ENCODE data around the gene KRT39. TPM values are rescaled to one million over a fixed set of nuclear protein-coding genes. Genes with fewer than 3 reads are reported as not detected.

KRT39 gene
- polyA plus RNA-seq, 1 donor, result not detected

- Histone ChIP-seq H3K27ac (ENCODE audit: low read length) (no peak overlapping the region), H3K36me3 (ENCODE audit: control insufficient read depth, insufficient read depth, low read length) (no peaks in the 10 kb centered on the region), H3K4me3 (ENCODE audit: low read length) (no peak overlapping the region), H3K9me3 (ENCODE audit: control insufficient read depth, low read depth, low read length) (no peaks in the 10 kb centered on the region), H3K4me1 (ENCODE audit: control insufficient read depth, insufficient read depth, low read length) (no peaks in the 10 kb centered on the region), H3K27me3 (ENCODE audit: control insufficient read depth, insufficient read depth, low read length) (no peaks in the 10 kb centered on the region)
- no peak for DNase-seq
- WGBS (ENCODE audit: insufficient coverage, low lambda C conversion rate), result 79% methylated on average over 5 of the region's 10 CpGs
Observed at GRCh38 chr17:40960144-40960543, 6.6 kb downstream of the KRT39 start.

GRCh38 chr17:40958086-40958953 is 8.4 kb downstream of the KRT39 start:
- no peak for DNase-seq
- no peaks in the 10 kb centered on the region for H3K36me3 ChIP-seq (ENCODE audit: control insufficient read depth, insufficient read depth, low read length)
- no peak overlapping the region for H3K27ac ChIP-seq (ENCODE audit: low read length)
- no CpG with 5 or more reads among the region's 12 CpGs for WGBS (ENCODE audit: insufficient coverage, low lambda C conversion rate)
- H3K27me3 ChIP-seq (ENCODE audit: control insufficient read depth, insufficient read depth, low read length), result no peaks in the 10 kb centered on the region
- no peaks in the 10 kb centered on the region for H3K9me3 ChIP-seq (ENCODE audit: control insufficient read depth, low read depth, low read length)
- no peaks in the 10 kb centered on the region for H3K4me1 ChIP-seq (ENCODE audit: control insufficient read depth, insufficient read depth, low read length)
- H3K4me3 ChIP-seq (ENCODE audit: low read length), result no peak overlapping the region

- 36% methylated on average over 3 of the region's 8 CpGs for WGBS (ENCODE audit: insufficient coverage, low lambda C conversion rate)
- peak in 1 of 2 donors; percentile 46 for DNase-seq
- Histone ChIP-seq H3K4me3 (ENCODE audit: low read length) (no peak overlapping the region), H3K36me3 (ENCODE audit: control insufficient read depth, insufficient read depth, low read length) (no peaks in the 10 kb centered on the region), H3K27me3 (ENCODE audit: control insufficient read depth, insufficient read depth, low read length) (no peaks in the 10 kb centered on the region), H3K27ac (ENCODE audit: low read length) (no peak overlapping the region), H3K9me3 (ENCODE audit: control insufficient read depth, low read depth, low read length) (no peaks in the 10 kb centered on the region), H3K4me1 (ENCODE audit: control insufficient read depth, insufficient read depth, low read length) (no peaks in the 10 kb centered on the region)
Observed at GRCh38 chr17:40956401-40957254, 10.1 kb downstream of the KRT39 start.

- Histone ChIP-seq H3K36me3 (ENCODE audit: control insufficient read depth, insufficient read depth, low read length) (no peaks in the 10 kb centered on the region), H3K4me3 (ENCODE audit: low read length) (no peak overlapping the region), H3K27ac (ENCODE audit: low read length) (no peak overlapping the region), H3K27me3 (ENCODE audit: control insufficient read depth, insufficient read depth, low read length) (peaks cover 4% of the 10 kb centered on the region), H3K4me1 (ENCODE audit: control insufficient read depth, insufficient read depth, low read length) (peaks cover 8% of the 10 kb centered on the region), H3K9me3 (ENCODE audit: control insufficient read depth, low read depth, low read length) (no peaks in the 10 kb centered on the region)
- 86% methylated on average over 1 of the region's 2 CpGs for WGBS (ENCODE audit: insufficient coverage, low lambda C conversion rate)
- no peak for DNase-seq
Observed at GRCh38 chr17:40953881-40954280, 12.9 kb downstream of the KRT39 start.

GRCh38 chr17:40952661-40953060 is 14.1 kb downstream of the KRT39 start:
- Histone ChIP-seq H3K27me3 (ENCODE audit: control insufficient read depth, insufficient read depth, low read length) (peaks cover 4% of the 10 kb centered on the region), H3K4me3 (ENCODE audit: low read length) (no peak overlapping the region), H3K27ac (ENCODE audit: low read length) (no peak overlapping the region), H3K36me3 (ENCODE audit: control insufficient read depth, insufficient read depth, low read length) (no peaks in the 10 kb centered on the region), H3K9me3 (ENCODE audit: control insufficient read depth, low read depth, low read length) (no peaks in the 10 kb centered on the region), H3K4me1 (ENCODE audit: control insufficient read depth, insufficient read depth, low read length) (peaks cover 9% of the 10 kb centered on the region)
- no CpG with 5 or more reads among the region's 1 CpG for WGBS (ENCODE audit: insufficient coverage, low lambda C conversion rate)
- DNase-seq, result no peak

GRCh38 chr17:40952154-40952553 is 14.6 kb downstream of the KRT39 start:
- no CpG with 5 or more reads among the region's 2 CpGs for WGBS (ENCODE audit: insufficient coverage, low lambda C conversion rate)
- Histone ChIP-seq H3K27ac (ENCODE audit: low read length) (no peak overlapping the region), H3K4me3 (ENCODE audit: low read length) (no peak overlapping the region), H3K36me3 (ENCODE audit: control insufficient read depth, insufficient read depth, low read length) (no peaks in the 10 kb centered on the region), H3K4me1 (ENCODE audit: control insufficient read depth, insufficient read depth, low read length) (peaks cover 9% of the 10 kb centered on the region), H3K9me3 (ENCODE audit: control insufficient read depth, low read depth, low read length) (no peaks in the 10 kb centered on the region), H3K27me3 (ENCODE audit: control insufficient read depth, insufficient read depth, low read length) (peaks cover 4% of the 10 kb centered on the region)
- DNase-seq, result no peak

- WGBS (ENCODE audit: insufficient coverage, low lambda C conversion rate), result no CpG with 5 or more reads among the region's 2 CpGs
Observed at GRCh38 chr17:40951011-40951622, 15.6 kb downstream of the KRT39 start.

GRCh38 chr17:40950176-40950575 is 16.6 kb downstream of the KRT39 start:
- H3K4me1 ChIP-seq (ENCODE audit: control insufficient read depth, insufficient read depth, low read length), result peaks cover 9% of the 10 kb centered on the region
- H3K27ac ChIP-seq (ENCODE audit: low read length), result no peak overlapping the region
- no peaks in the 10 kb centered on the region for H3K9me3 ChIP-seq (ENCODE audit: control insufficient read depth, low read depth, low read length)
- H3K27me3 ChIP-seq (ENCODE audit: control insufficient read depth, insufficient read depth, low read length), result peaks cover 4% of the 10 kb centered on the region
- no peak for DNase-seq
- 68% methylated on average over 4 of the region's 7 CpGs for WGBS (ENCODE audit: insufficient coverage, low lambda C conversion rate)
- no peaks in the 10 kb centered on the region for H3K36me3 ChIP-seq (ENCODE audit: control insufficient read depth, insufficient read depth, low read length)
- H3K4me3 ChIP-seq (ENCODE audit: low read length), result no peak overlapping the region

More at GRCh38 chr17:40951011-40951622, 15.6 kb downstream of the KRT39 start:
- H3K27me3 ChIP-seq (ENCODE audit: control insufficient read depth, insufficient read depth, low read length), result peaks cover 4% of the 10 kb centered on the region
- no peak for DNase-seq
- no peak overlapping the region for H3K27ac ChIP-seq (ENCODE audit: low read length)
- peaks cover 9% of the 10 kb centered on the region for H3K4me1 ChIP-seq (ENCODE audit: control insufficient read depth, insufficient read depth, low read length)
- no peaks in the 10 kb centered on the region for H3K9me3 ChIP-seq (ENCODE audit: control insufficient read depth, low read depth, low read length)
- H3K4me3 ChIP-seq (ENCODE audit: low read length), result no peak overlapping the region
- no peaks in the 10 kb centered on the region for H3K36me3 ChIP-seq (ENCODE audit: control insufficient read depth, insufficient read depth, low read length)

- Histone ChIP-seq H3K4me3 (ENCODE audit: low read length) (no peak overlapping the region), H3K4me1 (ENCODE audit: control insufficient read depth, insufficient read depth, low read length) (peaks cover 9% of the 10 kb centered on the region), H3K27ac (ENCODE audit: low read length) (peak overlapping the region; percentile 14), H3K9me3 (ENCODE audit: control insufficient read depth, low read depth, low read length) (no peaks in the 10 kb centered on the region), H3K27me3 (ENCODE audit: control insufficient read depth, insufficient read depth, low read length) (peaks cover 4% of the 10 kb centered on the region), H3K36me3 (ENCODE audit: control insufficient read depth, insufficient read depth, low read length) (no peaks in the 10 kb centered on the region)
- DNase-seq, result peak; percentile 49 to 79
- no CpG with 5 or more reads among the region's 10 CpGs for WGBS (ENCODE audit: insufficient coverage, low lambda C conversion rate)
Observed at GRCh38 chr17:40949418-40949817, 17.3 kb downstream of the KRT39 start.

- no peaks in the 10 kb centered on the region for H3K36me3 ChIP-seq (ENCODE audit: control insufficient read depth, insufficient read depth, low read length)
- peaks cover 9% of the 10 kb centered on the region for H3K4me1 ChIP-seq (ENCODE audit: control insufficient read depth, insufficient read depth, low read length)
- no peak for DNase-seq
- WGBS (ENCODE audit: insufficient coverage, low lambda C conversion rate), result no CpG with 5 or more reads among the region's 2 CpGs
- peaks cover 4% of the 10 kb centered on the region for H3K27me3 ChIP-seq (ENCODE audit: control insufficient read depth, insufficient read depth, low read length)
- H3K4me3 ChIP-seq (ENCODE audit: low read length), result no peak overlapping the region
- no peak overlapping the region for H3K27ac ChIP-seq (ENCODE audit: low read length)
- H3K9me3 ChIP-seq (ENCODE audit: control insufficient read depth, low read depth, low read length), result no peaks in the 10 kb centered on the region
Observed at GRCh38 chr17:40947929-40948328, 18.8 kb downstream of the KRT39 start.

Data from large intestine (tissue), 3 donors.